ENCODE measurements around the gene CCDC154.
"Not testable (repeated sequence)": the region's sequence is repeated elsewhere in the genome, so short reads cannot be mapped to it uniquely, and the experiment has no call there.

Gene CCDC154

GRCh38 chr16:1486551-1487390, 42.4 kb upstream of the CCDC154 start:
- Histone ChIP-seq H3K9ac (ENCODE audit: low read length) (no peak overlapping the region), H3K4me3 (ENCODE audit: low read depth, low read length) (no peak overlapping the region), H3K27me3 (ENCODE audit: control insufficient read depth, insufficient read depth, low read length) (peaks cover 18% of the 10 kb centered on the region; the same call in 1 of the 2 replicates), H3K9me3 (ENCODE audit: control insufficient read depth, insufficient read depth, low read depth, low read length) (no peaks in the 10 kb centered on the region), H3K27ac (ENCODE audit: low read depth, low read length) (no peak overlapping the region), H3K36me3 (ENCODE audit: control insufficient read depth, insufficient read depth, low read length) (no peaks in the 10 kb centered on the region), H3K4me1 (ENCODE audit: control insufficient read depth, insufficient read depth, low read length) (no peaks in the 10 kb centered on the region)

- peaks cover 18% of the 10 kb centered on the region; the same call in 1 of the 2 replicates for H3K27me3 ChIP-seq (ENCODE audit: control insufficient read depth, insufficient read depth, low read length)
- H3K4me1 ChIP-seq (ENCODE audit: control insufficient read depth, insufficient read depth, low read length): no peaks in the 10 kb centered on the region
- H3K27ac ChIP-seq (ENCODE audit: low read depth, low read length): no peak overlapping the region
- no peaks in the 10 kb centered on the region for H3K36me3 ChIP-seq (ENCODE audit: control insufficient read depth, insufficient read depth, low read length)
- H3K9me3 ChIP-seq (ENCODE audit: control insufficient read depth, insufficient read depth, low read depth, low read length): no peaks in the 10 kb centered on the region
- H3K9ac ChIP-seq (ENCODE audit: low read length): no peak overlapping the region
- H3K4me3 ChIP-seq (ENCODE audit: low read depth, low read length): no peak overlapping the region
These were observed 41.6 kb upstream of the CCDC154 start for GRCh38 chr16:1485847-1486496.

GRCh38 chr16:1481906-1482835, 37.8 kb upstream of the CCDC154 start:
- H3K27ac ChIP-seq (ENCODE audit: low read depth, low read length): no peak overlapping the region
- peaks cover 18% of the 10 kb centered on the region; the same call in 1 of the 2 replicates for H3K27me3 ChIP-seq (ENCODE audit: control insufficient read depth, insufficient read depth, low read length)
- no peaks in the 10 kb centered on the region for H3K4me1 ChIP-seq (ENCODE audit: control insufficient read depth, insufficient read depth, low read length)
- no peak overlapping the region for H3K4me3 ChIP-seq (ENCODE audit: low read depth, low read length)
- H3K9me3 ChIP-seq (ENCODE audit: control insufficient read depth, insufficient read depth, low read depth, low read length): peaks cover 10% of the 10 kb centered on the region
- H3K9ac ChIP-seq (ENCODE audit: low read length): no peak overlapping the region
- H3K36me3 ChIP-seq (ENCODE audit: control insufficient read depth, insufficient read depth, low read length): no peaks in the 10 kb centered on the region

- not testable (repeated sequence) for H3K4me3 ChIP-seq (ENCODE audit: low read depth, low read length); H3K9ac ChIP-seq (ENCODE audit: low read length); H3K4me1 ChIP-seq (ENCODE audit: control insufficient read depth, insufficient read depth, low read length); H3K36me3 ChIP-seq (ENCODE audit: control insufficient read depth, insufficient read depth, low read length); H3K27ac ChIP-seq (ENCODE audit: low read depth, low read length)
- Histone ChIP-seq H3K9me3 (ENCODE audit: control insufficient read depth, insufficient read depth, low read depth, low read length) (peaks cover 12% of the 10 kb centered on the region), H3K27me3 (ENCODE audit: control insufficient read depth, insufficient read depth, low read length) (peaks cover 15% of the 10 kb centered on the region; the same call in 1 of the 2 replicates)
These were observed 34.6 kb upstream of the CCDC154 start for GRCh38 chr16:1478937-1479336.

GRCh38 chr16:1477033-1477432, 32.7 kb upstream of the CCDC154 start:
- peaks cover 12% of the 10 kb centered on the region for H3K9me3 ChIP-seq (ENCODE audit: control insufficient read depth, insufficient read depth, low read depth, low read length)
- no peak overlapping the region for H3K9ac ChIP-seq (ENCODE audit: low read length)
- H3K27me3 ChIP-seq (ENCODE audit: control insufficient read depth, insufficient read depth, low read length): peaks cover 3% of the 10 kb centered on the region; the same call in 1 of the 2 replicates
- peaks cover 4% of the 10 kb centered on the region; the same call in 1 of the 2 replicates for H3K4me1 ChIP-seq (ENCODE audit: control insufficient read depth, insufficient read depth, low read length)
- no peaks in the 10 kb centered on the region for H3K36me3 ChIP-seq (ENCODE audit: control insufficient read depth, insufficient read depth, low read length)
- no peak overlapping the region for H3K27ac ChIP-seq (ENCODE audit: low read depth, low read length)
- H3K4me3 ChIP-seq (ENCODE audit: low read depth, low read length): no peak overlapping the region

- Histone ChIP-seq H3K9me3 (ENCODE audit: control insufficient read depth, insufficient read depth, low read depth, low read length) (peaks cover 12% of the 10 kb centered on the region), H3K9ac (ENCODE audit: low read length) (peak overlapping the region; percentile 80), H3K4me1 (ENCODE audit: control insufficient read depth, insufficient read depth, low read length) (peaks cover 4% of the 10 kb centered on the region; the same call in 1 of the 2 replicates), H3K4me3 (ENCODE audit: low read depth, low read length) (peak overlapping the region; percentile 79), H3K27me3 (ENCODE audit: control insufficient read depth, insufficient read depth, low read length) (no peaks in the 10 kb centered on the region), H3K27ac (ENCODE audit: low read depth, low read length) (peak overlapping the region; percentile 88; the same call in 1 of the 2 replicates), H3K36me3 (ENCODE audit: control insufficient read depth, insufficient read depth, low read length) (no peaks in the 10 kb centered on the region)
These were observed 31.3 kb upstream of the CCDC154 start for GRCh38 chr16:1475552-1476114.

GRCh38 chr16:1474796-1475551, 30.6 kb upstream of the CCDC154 start, which contains the start of gene CLCN7:
CLCN7 (minus strand) TSS chr16:1475028; CDS start chr16:1474974, 54 bp downstream.
- H3K9me3 ChIP-seq (ENCODE audit: control insufficient read depth, insufficient read depth, low read depth, low read length): peaks cover 12% of the 10 kb centered on the region
- H3K36me3 ChIP-seq (ENCODE audit: control insufficient read depth, insufficient read depth, low read length): no peaks in the 10 kb centered on the region
- H3K9ac ChIP-seq (ENCODE audit: low read length): peak within 1 kb of the TSS; percentile 80
- H3K27me3 ChIP-seq (ENCODE audit: control insufficient read depth, insufficient read depth, low read length): no peaks in the 10 kb centered on the region
- H3K4me1 ChIP-seq (ENCODE audit: control insufficient read depth, insufficient read depth, low read length): peaks cover 4% of the 10 kb centered on the region; the same call in 1 of the 2 replicates
- H3K4me3 ChIP-seq (ENCODE audit: low read depth, low read length): peak within 1 kb of the TSS; percentile 79
- H3K27ac ChIP-seq (ENCODE audit: low read depth, low read length): peak within 1 kb of the TSS; percentile 88

- no peak overlapping the region for H3K27ac ChIP-seq (ENCODE audit: low read depth, low read length)
- peaks cover 4% of the 10 kb centered on the region; the same call in 1 of the 2 replicates for H3K4me1 ChIP-seq (ENCODE audit: control insufficient read depth, insufficient read depth, low read length)
These were observed 29.9 kb upstream of the CCDC154 start for GRCh38 chr16:1474082-1474795.

GRCh38 chr16:1472974-1473373, 28.6 kb upstream of the CCDC154 start:
- Histone ChIP-seq H3K9ac (ENCODE audit: low read length) (no peak overlapping the region), H3K27ac (ENCODE audit: low read depth, low read length) (no peak overlapping the region), H3K4me3 (ENCODE audit: low read depth, low read length) (no peak overlapping the region), H3K27me3 (ENCODE audit: control insufficient read depth, insufficient read depth, low read length) (no peaks in the 10 kb centered on the region), H3K4me1 (ENCODE audit: control insufficient read depth, insufficient read depth, low read length) (peaks cover 4% of the 10 kb centered on the region; the same call in 1 of the 2 replicates), H3K36me3 (ENCODE audit: control insufficient read depth, insufficient read depth, low read length) (no peaks in the 10 kb centered on the region), H3K9me3 (ENCODE audit: control insufficient read depth, insufficient read depth, low read depth, low read length) (peaks cover 7% of the 10 kb centered on the region; the same call in 1 of the 2 replicates)

More at GRCh38 chr16:1474082-1474795, 29.9 kb upstream of the CCDC154 start:
- Histone ChIP-seq H3K9ac (ENCODE audit: low read length) (peak overlapping the region; percentile 80), H3K4me3 (ENCODE audit: low read depth, low read length) (peak overlapping the region; percentile 79), H3K9me3 (ENCODE audit: control insufficient read depth, insufficient read depth, low read depth, low read length) (peaks cover 12% of the 10 kb centered on the region), H3K27me3 (ENCODE audit: control insufficient read depth, insufficient read depth, low read length) (no peaks in the 10 kb centered on the region), H3K36me3 (ENCODE audit: control insufficient read depth, insufficient read depth, low read length) (no peaks in the 10 kb centered on the region)
